GM06990 (cell line): ENCODE data around the gene GOLGA6C.

Experiments used
- DNase-seq: peaks from one replicate; pipeline ENCODE4 v3.0.0-alpha.2; 2011; ENCODE audit not compliant: insufficient read length; ENCODE audit errors: extremely low read depth
- H3K27me3 ChIP-seq: replicated peaks from 2 replicates; pipeline ENCODE4 v1.6.0; 2011; ENCODE audit warnings: low read length; ENCODE audit not compliant: control insufficient read depth, insufficient read depth
- H3K36me3 ChIP-seq: 2 replicates; pipeline ENCODE4 v1.5.1; 2011; ENCODE audit warnings: low read length; ENCODE audit not compliant: control insufficient read depth, insufficient read depth
- H3K4me3 ChIP-seq: replicated peaks from 2 replicates; pipeline ENCODE4 v1.5.1; 2011; ENCODE audit warnings: low read depth, mild to moderate bottlenecking, control low read depth, low read length
- CTCF ChIP-seq: IDR thresholded peaks from 2 replicates; pipeline ENCODE4 v1.5.1; 2011; ENCODE audit warnings: low read length, control low read depth, mild to moderate bottlenecking, inconsistent platforms; ENCODE audit not compliant: insufficient read depth, poor library complexity, severe bottlenecking

GOLGA6C gene

GRCh38 chr15:75232252-75232813 lies 25.8 kb upstream of the GOLGA6C start:
- no peak for TF ChIP-seq CTCF
- no peak overlapping the region for H3K4me3 ChIP-seq
- no peak for DNase-seq
- peaks cover 1% of the 10 kb centered on the region; the same call in 1 of the 2 replicates for H3K27me3 ChIP-seq
- no peaks in the 10 kb centered on the region for H3K36me3 ChIP-seq

- no peak for TF ChIP-seq CTCF
- Histone ChIP-seq H3K4me3 (no peak overlapping the region), H3K27me3 (peaks cover 1% of the 10 kb centered on the region; the same call in 1 of the 2 replicates), H3K36me3 (no peaks in the 10 kb centered on the region)
- DNase-seq = no peak
Observed at GRCh38 chr15:75232826-75233503, 25.2 kb upstream of the GOLGA6C start.

DNA sequence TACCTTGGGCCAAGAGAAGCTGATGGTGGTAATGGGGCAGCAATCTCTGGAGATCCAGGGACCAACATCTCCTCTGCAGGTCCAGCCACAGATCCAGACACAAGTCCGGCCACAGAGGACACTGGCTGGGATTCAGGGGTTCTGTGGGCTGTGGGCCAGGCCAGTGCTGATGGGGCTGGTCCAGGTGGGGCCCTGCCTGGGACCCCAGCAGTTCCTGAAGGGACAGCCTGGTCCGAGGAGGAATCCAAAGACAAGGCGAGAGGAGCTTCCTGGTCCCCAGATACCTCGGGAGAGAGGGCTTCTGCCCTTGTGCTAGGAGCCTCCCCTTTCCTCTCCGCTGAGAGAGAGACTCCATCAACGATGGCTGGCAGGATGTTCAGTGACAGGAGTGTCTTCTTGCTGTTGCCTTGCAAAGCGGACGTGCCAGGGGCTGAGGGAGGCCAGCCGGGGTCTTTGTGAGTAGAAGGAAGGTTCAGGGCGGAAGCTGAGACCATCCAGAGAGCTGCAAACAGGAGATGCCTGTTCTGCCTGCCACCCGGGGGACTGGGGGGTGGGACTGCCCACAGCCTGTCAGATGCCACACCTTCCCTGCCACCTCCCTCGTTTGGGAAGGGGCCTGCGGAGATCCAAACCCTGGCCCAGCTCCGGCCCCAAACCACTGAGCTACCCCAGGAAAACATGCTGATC lies 24.5 kb upstream of the GOLGA6C start:
- no peak for TF ChIP-seq CTCF
- Histone ChIP-seq H3K4me3 (no peak overlapping the region), H3K36me3 (no peaks in the 10 kb centered on the region), H3K27me3 (peaks cover 1% of the 10 kb centered on the region; the same call in 1 of the 2 replicates)
- no peak for DNase-seq

DNA sequence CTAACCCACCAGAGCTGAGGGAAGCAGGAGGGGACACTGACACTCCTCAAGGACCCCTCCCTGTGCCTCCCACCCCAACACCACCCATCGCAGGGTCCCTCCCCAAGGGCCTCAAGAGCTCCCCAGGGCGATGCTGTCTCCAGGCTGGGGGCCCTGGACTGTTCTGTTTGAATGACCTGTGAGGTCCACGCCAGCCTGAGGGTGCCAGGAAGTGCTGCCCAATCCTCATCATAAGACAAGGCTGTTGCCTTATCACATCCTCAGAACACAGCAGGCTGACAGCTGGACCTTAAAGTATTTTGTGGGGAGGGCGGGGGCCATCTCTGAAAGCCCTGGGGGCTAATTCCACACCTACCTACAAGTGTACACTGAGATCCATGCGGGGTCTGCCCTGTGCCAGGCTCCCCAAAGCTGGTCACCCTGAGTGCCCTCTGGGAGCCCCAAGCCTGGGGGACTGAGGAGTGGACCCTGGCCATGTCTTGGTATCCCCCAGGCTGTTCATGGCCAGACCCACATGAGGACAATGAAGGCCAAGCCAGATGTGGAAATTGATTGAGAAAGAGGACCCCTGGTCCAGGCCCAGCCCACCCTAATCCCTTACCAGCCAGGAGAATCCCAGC lies 23.8 kb upstream of the GOLGA6C start:
- Histone ChIP-seq H3K4me3 (no peak overlapping the region), H3K27me3 (no peaks in the 10 kb centered on the region; the same call in 1 of the 2 replicates), H3K36me3 (no peaks in the 10 kb centered on the region)
- DNase-seq = no peak
- no peak for TF ChIP-seq CTCF

DNA sequence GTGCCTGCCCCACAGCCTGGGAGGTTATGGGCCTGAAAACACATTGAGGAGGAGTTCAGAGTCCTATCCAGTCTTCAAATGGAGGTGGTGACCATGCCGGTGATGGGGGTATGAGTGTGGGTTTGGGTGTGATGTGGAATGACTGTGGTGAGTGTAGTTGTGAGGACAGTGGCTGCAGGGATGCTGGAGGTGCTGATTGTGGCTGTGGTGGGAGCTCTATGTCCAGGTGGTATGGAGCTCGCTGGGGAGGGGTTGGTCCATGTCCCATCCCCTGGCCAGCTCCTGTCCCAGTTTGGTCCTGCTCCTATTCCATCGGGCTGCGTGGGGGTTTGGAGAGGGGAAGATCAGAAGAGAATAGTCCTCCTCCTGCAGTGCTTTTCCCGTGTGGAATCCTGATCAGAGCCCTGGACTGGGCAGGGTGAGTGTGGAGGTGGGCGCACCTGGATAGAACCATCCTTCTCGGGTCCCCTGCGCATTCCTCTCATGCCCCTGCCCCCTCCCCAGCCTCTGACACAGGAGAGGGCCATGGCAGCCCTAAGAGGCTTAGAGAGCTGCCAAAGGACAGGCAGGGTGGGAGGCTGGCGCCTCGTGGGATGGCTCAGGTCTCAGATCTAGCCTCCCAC lies 23.0 kb upstream of the GOLGA6C start:
- DNase-seq = no peak
- no peak for TF ChIP-seq CTCF
- no peak overlapping the region for H3K4me3 ChIP-seq
- no peaks in the 10 kb centered on the region for H3K36me3 ChIP-seq
- H3K27me3 ChIP-seq = no peaks in the 10 kb centered on the region; the same call in 1 of the 2 replicates
